ENCODE data around the gene PHLPP1. TPM values are rescaled to one million over a fixed set of nuclear protein-coding genes. Genes with fewer than 3 reads are reported as not detected.

The PHLPP1 gene
- total RNA-seq, 1 experiment from 2014 or later: 39.9 TPM

- WGBS (ENCODE audit: extremely low coverage, insufficient read length, low lambda C conversion rate): no CpG with 5 or more reads among the region's 4 CpGs
- Mint-ChIP-seq H3K27me3 (ENCODE audit: low read depth) (peaks cover 2% of the 10 kb centered on the region), H3K4me3 (no peak overlapping the region), H3K9me3 (no peaks in the 10 kb centered on the region), H3K27ac (no peak overlapping the region), H3K4me1 (no peaks in the 10 kb centered on the region), H3K36me3 (ENCODE audit: insufficient read depth in 1 of 3, low read depth in 3 of 3) (no peaks in the 10 kb centered on the region)
- DNase-seq: no peak
- H4K91ac ChIP-seq (ENCODE audit: insufficient read length, low read depth, low read length): no peak overlapping the region
- H2AFZ ChIP-seq (ENCODE audit: low read length): no peak overlapping the region
- no peak overlapping the region for H4K5ac ChIP-seq (ENCODE audit: insufficient read length, low read depth, low read length)
- no peak overlapping the region for H3K18ac ChIP-seq (ENCODE audit: insufficient read length, low read depth, low read length)
- H3K23ac ChIP-seq (ENCODE audit: insufficient read length, low read depth, low read length): no peak overlapping the region
- no peak overlapping the region for H3K9ac ChIP-seq (ENCODE audit: extremely low read depth, insufficient read length, low read length)
- no peak overlapping the region for H3K4me2 ChIP-seq (ENCODE audit: insufficient read depth, insufficient read length, low read length)
- TF ChIP-seq, protein P1, sequence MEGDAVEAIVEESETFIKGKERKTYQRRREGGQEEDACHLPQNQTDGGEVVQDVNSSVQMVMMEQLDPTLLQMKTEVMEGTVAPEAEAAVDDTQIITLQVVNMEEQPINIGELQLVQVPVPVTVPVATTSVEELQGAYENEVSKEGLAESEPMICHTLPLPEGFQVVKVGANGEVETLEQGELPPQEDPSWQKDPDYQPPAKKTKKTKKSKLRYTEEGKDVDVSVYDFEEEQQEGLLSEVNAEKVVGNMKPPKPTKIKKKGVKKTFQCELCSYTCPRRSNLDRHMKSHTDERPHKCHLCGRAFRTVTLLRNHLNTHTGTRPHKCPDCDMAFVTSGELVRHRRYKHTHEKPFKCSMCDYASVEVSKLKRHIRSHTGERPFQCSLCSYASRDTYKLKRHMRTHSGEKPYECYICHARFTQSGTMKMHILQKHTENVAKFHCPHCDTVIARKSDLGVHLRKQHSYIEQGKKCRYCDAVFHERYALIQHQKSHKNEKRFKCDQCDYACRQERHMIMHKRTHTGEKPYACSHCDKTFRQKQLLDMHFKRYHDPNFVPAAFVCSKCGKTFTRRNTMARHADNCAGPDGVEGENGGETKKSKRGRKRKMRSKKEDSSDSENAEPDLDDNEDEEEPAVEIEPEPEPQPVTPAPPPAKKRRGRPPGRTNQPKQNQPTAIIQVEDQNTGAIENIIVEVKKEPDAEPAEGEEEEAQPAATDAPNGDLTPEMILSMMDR (conservative IDR thresholded peaks at IDR 0.05): no peak
- H3K79me2 ChIP-seq (ENCODE audit: insufficient read depth, low read length): no peaks in the 10 kb centered on the region
- H2AK5ac ChIP-seq (ENCODE audit: insufficient read length, low read length): no peak overlapping the region
- no peak overlapping the region for H3K56ac ChIP-seq (ENCODE audit: insufficient read length, low read depth, low read length)
- H4K20me1 ChIP-seq (ENCODE audit: control insufficient read depth, insufficient read depth, insufficient read length): no peaks in the 10 kb centered on the region
- no peak overlapping the region for H2BK20ac ChIP-seq (ENCODE audit: low read depth, low read length, poor library complexity, severe bottlenecking)
- no peaks in the 10 kb centered on the region for H3K79me1 ChIP-seq (ENCODE audit: insufficient read depth, low read depth, low read length, poor library complexity, severe bottlenecking)
- no peak overlapping the region for H3K4ac ChIP-seq (ENCODE audit: low read depth, low read length)
- H4K8ac ChIP-seq (replicated peaks; ENCODE audit: insufficient read length, low read depth, low read length): no peak overlapping the region
- H3K23me2 ChIP-seq (ENCODE audit: insufficient read length, low read depth, low read length, poor library complexity, severe bottlenecking): no peaks in the 10 kb centered on the region
- H3K14ac ChIP-seq (ENCODE audit: insufficient read depth, low read length): no peak overlapping the region
- no peak overlapping the region for H2BK12ac ChIP-seq (ENCODE audit: insufficient read length, low read depth, low read length)
- no peak overlapping the region for H2BK5ac ChIP-seq (ENCODE audit: insufficient read length, low read length)
- H3T11ph ChIP-seq (ENCODE audit: low read length): no peak overlapping the region
- H3K27ac ChIP-seq (ENCODE audit: insufficient read length, low read depth, low read length): no peak overlapping the region
- no peaks in the 10 kb centered on the region for H3K27me3 ChIP-seq (ENCODE audit: insufficient read depth, low read length)
- no peak overlapping the region for H2BK15ac ChIP-seq (ENCODE audit: low read depth, low read length)
- H3K4me1 ChIP-seq (ENCODE audit: insufficient read depth, low read length): no peaks in the 10 kb centered on the region
- no peak overlapping the region for H2BK120ac ChIP-seq (ENCODE audit: low read depth, low read length, poor library complexity, severe bottlenecking)
- H3K9me3 ChIP-seq (ENCODE audit: control insufficient read depth, low read depth, low read length): no peaks in the 10 kb centered on the region
Measured at GRCh38 chr18:62997076-62997475, 281.7 kb downstream of the PHLPP1 start.

All from H9 (cell line).